ENCODE data around the gene WDFY3.

- TF ChIP-seq CTCF (IDR thresholded peaks at IDR 0.05) (no peak), POLR2A (IDR thresholded peaks at IDR 0.05) (no peak)
Measured at GRCh38 chr4:84928089-84928488, 38.4 kb downstream of the WDFY3 start.

All from testis (tissue), 2 donors.